Measurements from ENCODE around the gene FBXW11. TPM values are rescaled to one million over a fixed set of nuclear protein-coding genes. Genes with fewer than 3 reads are reported as not detected.

The FBXW11 gene
- total RNA-seq, 4 donors from 2014 or later: 22.8 to 44.8 (median 40.3) TPM

- Histone ChIP-seq H3K4me3 (no peak overlapping the region), H3K9me3 (no peaks in the 10 kb centered on the region), H3K27me3 (no peaks in the 10 kb centered on the region), H3K36me3 (no peaks in the 10 kb centered on the region), H3K27ac (no peak overlapping the region), H3K4me1 (peaks cover 0 to 6% (median 2%) of the 10 kb centered on the region in 4 donors)
- TF ChIP-seq POLR2A (IDR thresholded peaks at IDR 0.05) (no peak), EP300 (IDR thresholded peaks at IDR 0.05; ENCODE audit: low read depth) (no peak), CTCF (IDR thresholded peaks at IDR 0.05) (no peak), POLR2AphosphoS5 (IDR thresholded peaks at IDR 0.05) (no peak)
- in situ Hi-C loops (cut with MboI; ENCODE audit: low pct_ligation_motif_present in 1 of 4, low pct_unique_long_range_greater_than_20kb in 1 of 4, low sequenced_read_pairs in 3 of 4) (no loop called here), intact Hi-C loops (cut with DNase I; ENCODE audit: low total_unique reads) (no loop called here)
- 90 to 93% methylated on average over 6 to 9 of the region's 9 CpGs for WGBS, 2 donors (ENCODE audit: low coverage in 1 of 2)
- DNase-seq: no peak
Measured at GRCh38 chr5:171827162-171827561, 179.3 kb downstream of the FBXW11 start.

GRCh38 chr5:171826132-171826531 lies 180.3 kb downstream of the FBXW11 start:
- Histone ChIP-seq H3K27me3 (no peaks in the 10 kb centered on the region), H3K36me3 (no peaks in the 10 kb centered on the region), H3K4me3 (no peak overlapping the region), H3K4me1 (peaks cover 0 to 6% (median 2%) of the 10 kb centered on the region in 4 donors), H3K27ac (no peak overlapping the region), H3K9me3 (no peaks in the 10 kb centered on the region)
- TF ChIP-seq CTCF (IDR thresholded peaks at IDR 0.05) (no peak), POLR2AphosphoS5 (IDR thresholded peaks at IDR 0.05) (no peak), POLR2A (IDR thresholded peaks at IDR 0.05) (no peak), EP300 (IDR thresholded peaks at IDR 0.05; ENCODE audit: low read depth) (no peak)
- in situ Hi-C loops (cut with MboI; ENCODE audit: low pct_ligation_motif_present in 1 of 4, low pct_unique_long_range_greater_than_20kb in 1 of 4, low sequenced_read_pairs in 3 of 4) (no loop called here), intact Hi-C loops (cut with DNase I; ENCODE audit: low total_unique reads) (no loop called here)
- WGBS, 2 donors (ENCODE audit: low coverage in 1 of 2): 81 to 83% methylated on average over 5 of the region's 5 CpGs
- no peak for DNase-seq

- TF ChIP-seq EP300 (IDR thresholded peaks at IDR 0.05; ENCODE audit: low read depth) (no peak), POLR2AphosphoS5 (IDR thresholded peaks at IDR 0.05) (no peak), POLR2A (IDR thresholded peaks at IDR 0.05) (no peak), CTCF (IDR thresholded peaks at IDR 0.05) (no peak)
- H3K36me3 ChIP-seq: no peaks in the 10 kb centered on the region
- H3K9me3 ChIP-seq: no peaks in the 10 kb centered on the region
- H3K27me3 ChIP-seq: no peaks in the 10 kb centered on the region
- in situ Hi-C loops (cut with MboI; ENCODE audit: low pct_ligation_motif_present in 1 of 4, low pct_unique_long_range_greater_than_20kb in 1 of 4, low sequenced_read_pairs in 3 of 4) (no loop called here), intact Hi-C loops (cut with DNase I; ENCODE audit: low total_unique reads) (no loop called here)
- WGBS, 2 donors (ENCODE audit: low coverage in 1 of 2): 92% methylated on average over 3 of the region's 3 CpGs; no CpG with 5 or more reads in 1 of the 2 donors
- H3K27ac ChIP-seq: no peak overlapping the region
- no peak overlapping the region for H3K4me3 ChIP-seq
- DNase-seq: no peak
- H3K4me1 ChIP-seq: peaks cover 0 to 6% (median 2%) of the 10 kb centered on the region in 4 donors
Measured at GRCh38 chr5:171825051-171825450, 181.4 kb downstream of the FBXW11 start.

GRCh38 chr5:171823269-171823668 lies 183.2 kb downstream of the FBXW11 start:
- WGBS, 2 donors (ENCODE audit: low coverage in 1 of 2): 20 to 46% methylated on average over 4 to 5 of the region's 5 CpGs
- Histone ChIP-seq H3K36me3 (no peaks in the 10 kb centered on the region), H3K27me3 (no peaks in the 10 kb centered on the region), H3K4me1 (peaks cover 0 to 6% (median 2%) of the 10 kb centered on the region in 4 donors), H3K4me3 (no peak overlapping the region), H3K27ac (peak overlapping the region in 3 of 4 donors; percentile 20 to 41 (median 33)), H3K9me3 (no peaks in the 10 kb centered on the region)
- TF ChIP-seq POLR2A (IDR thresholded peaks at IDR 0.05) (no peak), POLR2AphosphoS5 (IDR thresholded peaks at IDR 0.05) (no peak), EP300 (IDR thresholded peaks at IDR 0.05; ENCODE audit: low read depth) (no peak), CTCF (IDR thresholded peaks at IDR 0.05) (no peak)
- in situ Hi-C loops (cut with MboI; ENCODE audit: low pct_ligation_motif_present in 1 of 4, low pct_unique_long_range_greater_than_20kb in 1 of 4, low sequenced_read_pairs in 3 of 4) (no loop called here), intact Hi-C loops (cut with DNase I; ENCODE audit: low total_unique reads) (loop anchor here (5.0 kb wide), 1 partner anchor 696 kb away; no protein-coding TSS in a partner anchor)
- peak; percentile 83 for DNase-seq

Data from transverse colon (tissue), 4 donors.